Activated T-cell treated with anti-CD3 and anti-CD28 coated beads, Interleukin-2, amount 50 U/mL, for 4 hours (primary cell): ENCODE data around the gene RPH3AL. TPM values are rescaled to one million over a fixed set of nuclear protein-coding genes. Genes with fewer than 3 reads are reported as not detected.

Source experiments
- ATAC-seq, 2 donors: fragments of 200-7000 bp; cut with Tn5 transposase; one replicate each; pipeline ENCODE4 v1.10.0; 2021
- DNase-seq: peaks from one replicate; pipeline ENCODE4 v3.0.0-alpha.2; 2020
- H3K27me3 Mint-ChIP-seq: one replicate; pipeline ENCODE4 v1.8.0; 2021; ENCODE audit warnings: low read depth, mixed read lengths
- H3K36me3 Mint-ChIP-seq: one replicate; pipeline ENCODE4 v1.8.0; 2022; ENCODE audit warnings: mixed read lengths; ENCODE audit not compliant: insufficient read depth
- H3K4me1 Mint-ChIP-seq: one replicate; pipeline ENCODE4 v1.8.0; 2021; ENCODE audit warnings: low read depth, mixed read lengths
- H3K4me3 Mint-ChIP-seq: one replicate; pipeline ENCODE4 v1.8.0; 2021; ENCODE audit warnings: mild to moderate bottlenecking, moderate library complexity, mixed read lengths
- H3K9me3 Mint-ChIP-seq: one replicate; pipeline ENCODE4 v1.8.0; 2021; ENCODE audit warnings: mixed read lengths
- total RNA-seq, 3 donors: library from RNA; stranded (reverse); gene quantifications; one replicate each; pipeline ENCODE4 v1.2.1, GENCODE V29; 2021

Gene RPH3AL
- total RNA-seq, 3 donors from 2014 or later, result 1.3 to 2.2 (median 1.9) TPM

DNA sequence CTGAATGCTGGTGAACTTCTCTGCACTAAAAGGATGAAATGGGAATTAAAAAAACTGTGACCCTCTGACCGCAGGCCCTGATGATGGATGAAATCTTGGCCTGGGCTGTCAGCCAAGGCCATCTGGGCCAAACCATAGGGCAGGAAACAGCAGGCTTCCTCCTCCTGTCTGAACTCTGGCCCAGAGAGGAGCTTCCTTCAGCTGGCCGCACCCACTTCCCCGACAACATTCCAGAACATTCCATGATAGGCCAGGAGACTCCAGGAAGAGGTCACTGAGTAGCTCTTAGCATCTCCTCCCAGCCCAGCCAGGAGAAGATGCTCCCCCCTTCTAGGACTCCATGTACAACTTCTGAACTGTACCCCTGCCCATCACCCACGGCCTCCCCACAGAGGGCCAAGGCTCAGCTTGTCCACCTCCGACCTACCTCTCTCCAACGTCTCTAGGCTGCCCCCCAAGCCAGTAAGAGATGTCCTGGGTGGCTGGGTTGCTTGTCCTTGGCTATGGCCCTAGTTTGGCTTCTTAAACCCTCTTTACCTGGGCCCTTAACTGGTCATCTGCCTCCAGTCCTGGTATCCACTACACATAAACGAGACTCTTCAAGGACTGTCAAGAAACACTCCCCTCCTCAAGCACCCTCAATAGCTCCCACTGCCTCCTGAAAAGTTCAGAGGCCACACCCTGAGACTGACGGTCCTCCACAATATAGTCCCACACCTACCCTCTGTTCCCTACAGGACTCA is 1.7 kb downstream of the RPH3AL start:
- no peaks in the 10 kb centered on the region for H3K36me3 Mint-ChIP-seq
- H3K9me3 Mint-ChIP-seq, result no peaks in the 10 kb centered on the region

DNA sequence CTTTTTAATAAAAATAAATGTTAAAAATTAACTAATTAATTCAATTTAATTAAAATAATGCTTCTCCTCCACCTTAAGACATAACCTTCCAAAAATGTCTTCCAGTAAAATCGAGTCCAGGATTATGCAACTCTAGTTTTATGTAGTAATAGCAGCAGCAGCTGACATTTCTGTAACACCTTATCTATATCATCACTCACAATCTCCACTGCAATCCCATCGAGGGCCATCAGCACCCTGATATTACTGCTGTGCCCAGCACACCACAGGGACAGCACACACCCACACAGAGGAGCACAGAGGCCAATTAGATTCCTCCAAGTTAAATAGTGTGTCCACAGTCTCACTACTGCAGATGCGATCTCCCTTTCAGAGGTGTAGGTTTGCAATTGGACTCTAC is 2.9 kb downstream of the RPH3AL start:
- H3K9me3 Mint-ChIP-seq, result no peaks in the 10 kb centered on the region
- DNase-seq (no peak), ATAC-seq (no peak)
- H3K27me3 Mint-ChIP-seq, result no peaks in the 10 kb centered on the region
- H3K36me3 Mint-ChIP-seq, result no peaks in the 10 kb centered on the region
- H3K4me1 Mint-ChIP-seq, result no peaks in the 10 kb centered on the region
- H3K4me3 Mint-ChIP-seq, result no peak overlapping the region

More for the DNA sequence above, 1.7 kb downstream of the RPH3AL start:
- Mint-ChIP-seq H3K27me3 (no peaks in the 10 kb centered on the region), H3K4me1 (no peaks in the 10 kb centered on the region), H3K4me3 (no peak overlapping the region)
- DNase-seq (no peak), ATAC-seq (no peak)

DNA sequence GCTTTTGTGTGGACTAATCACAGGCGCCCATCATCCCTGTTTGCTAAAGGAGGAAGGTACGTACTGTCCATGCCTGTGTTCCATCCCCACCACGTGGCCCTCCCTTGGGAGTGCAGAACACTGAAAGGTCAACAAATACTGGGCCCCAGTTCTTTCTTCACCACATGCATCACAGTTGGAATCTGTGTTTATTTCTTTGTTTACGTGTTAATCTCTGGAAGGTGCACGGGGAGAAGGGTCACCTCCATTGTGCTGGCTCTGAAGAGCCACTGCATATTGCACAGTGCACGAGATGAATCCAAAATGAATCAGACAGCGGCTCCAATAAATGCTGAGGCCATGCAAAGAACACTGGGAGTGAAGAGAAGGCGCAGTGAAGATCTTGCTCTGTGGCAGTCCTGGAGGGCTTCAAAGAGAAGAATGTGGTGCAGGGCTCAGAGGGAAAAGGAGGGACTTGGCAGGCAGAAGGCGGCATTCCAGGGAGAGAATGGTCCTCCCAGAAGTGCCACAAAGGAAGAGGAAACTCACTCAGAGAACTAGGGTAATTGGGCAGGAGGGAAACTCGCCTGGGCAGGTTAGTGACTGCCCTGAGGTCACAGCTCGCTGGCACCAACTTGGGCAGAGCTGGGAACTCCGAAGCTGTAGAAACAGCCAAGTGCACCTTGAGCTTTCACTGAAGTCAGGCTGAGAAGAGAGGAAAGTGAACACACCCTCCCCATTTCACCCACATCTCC is 3.7 kb downstream of the RPH3AL start:
- Mint-ChIP-seq H3K9me3 (peaks cover 8% of the 10 kb centered on the region), H3K4me1 (no peaks in the 10 kb centered on the region), H3K36me3 (peaks cover 4% of the 10 kb centered on the region), H3K27me3 (no peaks in the 10 kb centered on the region), H3K4me3 (no peak overlapping the region)
- ATAC-seq (no peak), DNase-seq (no peak)

DNA sequence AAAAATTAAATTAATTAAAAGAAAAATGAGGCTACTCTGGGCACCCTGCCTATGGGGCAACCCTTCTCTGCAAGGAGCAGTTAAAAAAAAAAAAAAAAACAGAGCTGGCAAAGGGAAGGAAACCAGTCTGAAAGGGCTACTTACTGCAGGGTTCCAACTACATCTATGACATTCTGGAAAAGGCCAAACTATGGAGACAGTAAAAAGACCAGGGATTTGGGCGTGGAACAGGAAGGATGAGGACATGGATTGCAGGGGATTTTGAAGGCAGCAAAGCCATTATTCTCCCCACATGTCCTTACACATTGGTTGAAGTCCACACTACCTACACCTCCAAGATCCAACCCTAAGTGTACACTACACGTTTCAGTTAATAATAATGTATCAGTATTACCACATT is 4.6 kb downstream of the RPH3AL start:
- H3K27me3 Mint-ChIP-seq, result no peaks in the 10 kb centered on the region
- peaks cover 8% of the 10 kb centered on the region for H3K9me3 Mint-ChIP-seq
- no peaks in the 10 kb centered on the region for H3K4me1 Mint-ChIP-seq
- DNase-seq (no peak), ATAC-seq (no peak)
- peaks cover 4% of the 10 kb centered on the region for H3K36me3 Mint-ChIP-seq
- no peak overlapping the region for H3K4me3 Mint-ChIP-seq

DNA sequence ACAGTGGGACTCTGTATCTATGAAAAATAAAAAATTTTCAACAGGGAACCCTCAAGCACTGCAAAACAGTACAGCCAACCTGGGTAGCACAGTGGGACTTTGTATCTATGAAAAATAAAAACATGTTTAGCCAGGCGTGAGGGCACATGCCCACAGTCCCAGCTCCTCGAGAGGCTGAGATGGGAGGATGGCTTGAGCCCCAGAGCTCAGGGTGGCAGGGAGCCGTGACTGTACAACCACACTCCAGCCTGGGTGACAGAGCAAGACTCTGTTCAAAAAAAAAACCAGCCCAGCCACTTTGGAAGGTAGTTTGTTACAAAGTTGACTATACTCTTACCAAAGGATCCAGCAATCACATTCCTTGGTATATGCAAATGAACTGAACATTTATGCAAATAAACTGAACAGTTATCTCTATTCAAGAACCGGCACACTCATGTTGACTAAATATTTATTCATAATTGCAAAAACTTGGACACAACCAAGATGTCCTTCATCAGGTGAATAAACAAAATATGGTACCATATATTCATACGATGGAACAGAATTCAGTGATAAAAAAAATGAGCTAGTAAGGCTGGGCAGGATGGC is 5.2 kb downstream of the RPH3AL start:
- Mint-ChIP-seq H3K4me3 (no peak overlapping the region), H3K9me3 (peaks cover 8% of the 10 kb centered on the region), H3K36me3 (peaks cover 4% of the 10 kb centered on the region), H3K27me3 (no peaks in the 10 kb centered on the region), H3K4me1 (no peaks in the 10 kb centered on the region)
- no peak for ATAC-seq
- DNase-seq, result no peak

DNA sequence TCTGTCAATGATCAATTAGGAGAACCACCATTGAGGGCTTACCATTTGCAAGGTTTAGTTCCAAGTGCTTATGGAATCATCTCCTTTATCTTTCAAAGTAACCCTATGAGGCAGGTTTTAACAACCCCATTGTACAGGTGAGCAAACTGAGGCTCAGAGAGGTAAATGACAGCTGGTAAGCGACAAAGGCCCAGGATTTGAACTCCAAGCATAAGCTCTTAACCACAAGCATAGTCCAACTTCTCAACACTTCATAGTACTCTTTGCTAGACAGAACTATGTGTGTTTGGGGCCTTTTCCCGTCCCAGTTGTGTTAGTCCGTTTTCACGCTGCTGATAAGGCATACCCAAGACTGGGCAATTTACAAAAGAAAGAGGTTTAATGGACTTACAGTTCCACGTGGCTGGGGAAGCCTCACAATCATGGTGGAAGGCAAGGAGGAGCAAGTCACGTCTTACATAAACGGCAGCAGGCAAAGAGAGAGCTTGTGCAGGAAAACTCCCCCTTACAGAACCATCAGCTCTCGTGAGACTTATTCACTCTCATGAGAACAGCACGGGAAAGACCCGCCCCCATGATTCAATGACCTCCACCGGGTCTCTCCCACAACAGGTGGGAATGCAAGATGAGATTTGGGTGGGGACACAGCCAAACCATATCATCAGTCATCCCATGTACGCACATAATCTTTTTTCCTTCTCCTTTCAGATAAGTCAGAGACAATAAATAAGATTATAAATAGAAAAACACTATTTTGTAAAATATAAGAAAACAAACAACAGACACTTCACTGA is 6.4 kb downstream of the RPH3AL start:
- H3K4me1 Mint-ChIP-seq, result no peaks in the 10 kb centered on the region
- H3K27me3 Mint-ChIP-seq, result no peaks in the 10 kb centered on the region
- no peak overlapping the region for H3K4me3 Mint-ChIP-seq
- H3K9me3 Mint-ChIP-seq, result peaks cover 8% of the 10 kb centered on the region
- no peak for ATAC-seq
- no peak for DNase-seq
- peaks cover 4% of the 10 kb centered on the region for H3K36me3 Mint-ChIP-seq

DNA sequence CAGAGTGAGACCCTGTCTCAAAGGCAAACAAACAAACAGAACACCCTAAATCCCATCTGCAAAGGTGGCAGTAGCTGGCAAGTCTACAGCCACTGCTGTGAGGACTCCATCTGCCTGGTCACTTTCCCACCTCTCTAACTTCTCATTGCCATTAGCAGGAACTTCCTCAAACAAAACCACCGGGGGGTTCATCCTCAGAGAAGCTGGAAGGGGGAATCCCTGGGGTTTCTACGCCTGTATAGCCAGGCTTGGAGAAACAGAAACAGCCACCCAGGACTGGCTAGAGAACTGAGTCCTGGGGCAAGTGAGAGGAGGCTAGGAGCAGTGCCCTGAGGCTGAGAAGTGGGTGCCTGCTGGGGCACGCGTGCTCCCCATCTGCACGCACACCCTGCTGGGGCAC is 7.3 kb downstream of the RPH3AL start:
- Mint-ChIP-seq H3K36me3 (peaks cover 4% of the 10 kb centered on the region), H3K4me3 (no peak overlapping the region), H3K9me3 (peaks cover 8% of the 10 kb centered on the region), H3K4me1 (no peaks in the 10 kb centered on the region), H3K27me3 (no peaks in the 10 kb centered on the region)
- DNase-seq, result no peak
- ATAC-seq, result no peak

DNA sequence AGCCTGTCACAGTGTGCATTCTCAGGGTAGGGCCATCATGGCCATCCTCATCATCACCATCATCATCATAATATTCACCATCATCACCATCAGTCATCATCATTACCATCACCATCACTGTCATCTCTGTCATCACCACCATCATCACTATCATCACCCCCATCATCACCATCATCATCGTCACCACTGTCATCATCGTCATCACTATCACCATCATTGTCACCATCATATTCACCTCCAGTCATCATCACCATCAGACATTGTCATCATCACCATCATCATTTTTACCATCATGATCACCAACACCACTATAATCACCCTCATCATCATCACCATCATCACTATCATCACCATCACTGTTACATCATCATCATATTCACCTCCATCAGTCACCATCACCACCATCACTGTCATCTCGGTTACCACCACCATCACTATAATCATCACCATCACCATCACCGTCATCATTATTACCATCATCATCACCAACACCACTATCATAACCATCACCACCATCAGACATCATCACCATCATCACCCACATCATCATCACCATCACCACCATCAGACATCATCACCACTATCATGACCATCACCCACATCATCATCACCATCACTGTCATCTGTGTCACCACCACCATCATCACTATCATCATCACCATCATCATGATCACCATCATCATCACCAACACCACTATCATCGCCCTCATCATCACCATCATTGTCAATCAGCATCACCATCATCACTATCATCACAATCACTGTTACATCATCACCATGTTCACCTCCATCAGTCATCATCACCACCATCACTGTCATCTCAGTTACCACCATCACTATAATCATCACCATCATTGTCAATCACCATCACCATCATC is 8.5 kb downstream of the RPH3AL start:
- no peak overlapping the region for H3K4me3 Mint-ChIP-seq
- no peaks in the 10 kb centered on the region for H3K27me3 Mint-ChIP-seq
- H3K9me3 Mint-ChIP-seq, result peaks cover 8% of the 10 kb centered on the region
- DNase-seq, result no peak
- H3K4me1 Mint-ChIP-seq, result no peaks in the 10 kb centered on the region
- H3K36me3 Mint-ChIP-seq, result peaks cover 4% of the 10 kb centered on the region
- no peak for ATAC-seq

DNA sequence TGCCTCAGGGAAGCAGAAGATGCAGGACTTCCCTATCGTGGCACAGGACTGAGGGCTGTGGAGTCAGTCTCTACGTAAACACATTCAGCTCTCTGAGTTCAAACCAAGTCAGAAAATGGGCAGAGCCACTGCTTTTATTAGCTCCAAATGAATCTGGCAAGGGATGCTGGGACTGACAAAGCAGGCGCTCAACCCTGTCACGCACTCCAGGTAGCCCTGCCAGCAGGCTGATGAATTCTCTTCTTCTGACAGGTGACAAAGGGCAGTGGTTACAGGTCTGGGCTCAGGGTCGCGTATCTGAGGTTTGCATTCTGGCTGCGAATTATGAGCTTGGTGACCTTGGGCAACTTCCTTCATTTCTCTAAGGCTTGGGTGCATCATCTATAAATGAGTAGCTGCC is 9.4 kb downstream of the RPH3AL start:
- Mint-ChIP-seq H3K4me3 (no peak overlapping the region), H3K27me3 (no peaks in the 10 kb centered on the region), H3K9me3 (peaks cover 8% of the 10 kb centered on the region), H3K4me1 (no peaks in the 10 kb centered on the region), H3K36me3 (peaks cover 4% of the 10 kb centered on the region)
- no peak for DNase-seq
- no peak for ATAC-seq

DNA sequence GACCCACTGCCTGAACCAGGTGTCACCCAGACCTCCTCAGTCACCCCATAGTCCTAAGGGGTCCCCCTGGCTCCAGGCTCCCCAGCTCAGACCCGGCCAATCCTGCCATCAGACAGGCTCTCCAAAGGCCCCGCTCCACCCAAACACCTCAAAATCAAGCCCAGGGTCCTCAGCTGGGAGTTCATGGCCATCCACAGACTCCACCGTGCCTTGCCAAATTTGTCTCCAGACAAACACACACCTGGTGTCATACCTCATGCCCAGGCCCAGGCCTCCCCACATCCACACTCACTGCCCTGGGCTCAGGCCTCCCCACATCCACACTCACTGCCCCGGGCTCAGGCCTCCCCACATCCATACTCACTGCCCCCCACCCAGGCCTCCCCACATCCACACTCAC is 12.5 kb downstream of the RPH3AL start:
- no peak for ATAC-seq
- H3K36me3 Mint-ChIP-seq, result peaks cover 4% of the 10 kb centered on the region

DNA sequence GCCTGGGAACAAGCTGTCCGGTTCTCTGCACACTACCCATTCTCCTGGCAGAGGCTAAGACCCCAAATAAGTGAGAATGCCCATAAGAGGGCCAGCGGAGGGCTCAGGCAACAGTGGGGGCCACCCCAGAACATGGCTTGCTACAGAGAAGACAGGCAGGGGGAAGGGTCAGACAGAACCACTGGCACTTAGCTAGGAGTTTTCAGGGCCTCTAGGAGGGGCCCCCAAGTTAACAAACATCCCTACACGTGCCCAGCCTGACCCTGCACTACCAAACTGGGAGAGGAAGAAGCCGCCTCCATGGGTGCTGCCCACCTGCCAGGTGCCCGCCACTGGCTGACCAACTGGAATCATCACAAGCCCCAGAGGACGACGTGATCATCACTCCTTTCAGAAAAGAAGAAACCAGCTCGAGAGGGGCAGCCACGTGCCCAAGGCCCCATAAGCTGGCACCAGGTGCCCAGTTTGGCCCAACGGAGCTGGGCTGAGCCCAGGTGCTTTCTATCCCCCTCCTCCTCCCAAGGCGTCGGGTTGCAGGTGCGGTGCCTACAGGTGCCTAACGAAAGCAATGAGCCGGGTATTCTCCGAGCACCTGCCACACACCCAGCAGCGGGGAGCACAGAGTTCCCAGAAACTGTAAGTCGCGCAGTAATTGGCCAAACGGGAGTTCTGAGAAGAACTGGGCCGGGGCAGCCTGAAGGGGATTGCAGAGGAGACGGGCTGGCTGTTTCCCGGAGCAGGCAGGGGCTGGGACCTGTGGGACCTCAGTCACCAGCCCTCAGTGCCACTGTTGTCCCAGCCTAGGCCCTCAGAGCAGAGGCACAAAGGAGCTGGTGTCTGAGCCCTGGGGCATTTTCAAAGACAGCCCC is 13.2 kb downstream of the RPH3AL start:
- ATAC-seq, result no peak

More for the DNA sequence above, 12.5 kb downstream of the RPH3AL start:
- peaks cover 17% of the 10 kb centered on the region for H3K4me1 Mint-ChIP-seq
- H3K9me3 Mint-ChIP-seq, result peaks cover 8% of the 10 kb centered on the region
- H3K4me3 Mint-ChIP-seq, result no peak overlapping the region
- DNase-seq, result no peak
- H3K27me3 Mint-ChIP-seq, result no peaks in the 10 kb centered on the region

DNA sequence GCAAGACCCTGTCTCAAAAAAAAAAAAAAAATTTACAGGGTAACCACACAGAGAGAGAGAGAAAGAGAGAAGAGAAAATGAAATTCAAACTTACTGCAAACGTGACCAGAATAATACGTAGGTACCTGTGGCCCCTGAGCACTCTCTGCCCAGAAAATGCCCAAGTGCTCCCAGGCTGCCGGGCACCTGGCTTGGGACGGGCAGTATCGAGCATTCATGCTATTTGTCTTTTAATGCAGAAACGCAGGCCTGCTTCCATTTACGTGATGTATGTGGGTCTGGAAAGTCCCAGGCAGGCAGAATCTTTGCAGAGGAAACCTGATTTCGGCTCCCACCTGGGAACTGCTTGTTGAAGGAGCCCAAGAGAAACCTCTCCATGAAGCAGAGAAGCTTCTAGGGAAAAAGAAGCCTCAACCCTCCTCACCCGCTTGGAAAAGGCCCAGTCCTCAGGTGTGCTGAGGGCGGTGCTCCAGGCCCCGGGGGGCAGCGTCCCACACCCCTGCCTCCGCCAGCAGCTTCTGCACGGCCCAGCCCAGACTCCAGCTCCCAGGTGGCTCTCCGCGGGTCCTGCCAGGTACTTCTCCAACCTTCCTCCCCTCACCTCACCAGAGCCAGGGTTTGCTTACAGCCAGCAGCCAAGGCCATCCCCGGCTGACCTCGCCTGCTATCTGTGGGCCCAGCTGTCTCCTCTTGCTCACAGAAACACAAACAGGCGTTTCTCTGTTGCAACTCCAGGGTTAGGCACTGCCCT is 14.0 kb downstream of the RPH3AL start:
- Mint-ChIP-seq H3K4me1 (peaks cover 27% of the 10 kb centered on the region), H3K36me3 (no peaks in the 10 kb centered on the region), H3K4me3 (no peak overlapping the region), H3K27me3 (no peaks in the 10 kb centered on the region), H3K9me3 (no peaks in the 10 kb centered on the region)
- no peak for DNase-seq
- ATAC-seq, result no peak

More for the DNA sequence above, 13.2 kb downstream of the RPH3AL start:
- DNase-seq, result no peak
- H3K4me1 Mint-ChIP-seq, result peaks cover 21% of the 10 kb centered on the region
- H3K4me3 Mint-ChIP-seq, result no peak overlapping the region
- no peaks in the 10 kb centered on the region for H3K27me3 Mint-ChIP-seq
- H3K9me3 Mint-ChIP-seq, result peaks cover 6% of the 10 kb centered on the region
- peaks cover 2% of the 10 kb centered on the region for H3K36me3 Mint-ChIP-seq
